ENCODE data around the gene RNF144A. TPM values are rescaled to one million over a fixed set of nuclear protein-coding genes. Genes with fewer than 3 reads are reported as not detected.

The RNF144A gene
- total and polyA plus RNA-seq, 2 experiments from 2014 or later: 2.8 to 14.7 TPM

DNA sequence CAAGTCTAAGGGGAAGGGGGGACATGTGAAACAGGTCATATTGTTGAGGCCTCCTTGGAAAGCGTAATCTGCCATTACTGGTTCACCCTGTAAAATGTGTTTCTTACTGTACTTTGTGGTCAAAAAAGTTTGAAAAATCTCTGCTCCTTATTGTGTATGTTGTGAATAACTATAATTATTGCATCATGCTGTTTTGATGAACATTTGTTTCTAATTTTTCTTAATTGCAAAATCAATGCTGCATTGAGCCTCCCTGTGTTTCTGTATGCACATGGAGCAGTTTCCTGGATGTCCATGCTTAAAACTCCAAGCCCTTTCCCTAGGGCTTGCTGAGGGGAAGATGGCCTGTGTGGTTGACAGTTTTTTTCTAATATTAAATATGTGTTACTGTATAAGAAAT is 158.6 kb downstream of the RNF144A start:
- H3K27ac Mint-ChIP-seq: no peak overlapping the region
- H3K4me1 Mint-ChIP-seq: no peaks in the 10 kb centered on the region
- DNase-seq (ENCODE audit: low spot score): no peak
- no peak for ATAC-seq
- no peak for TF ChIP-seq CTCF (conservative IDR thresholded peaks at IDR 0.05; ENCODE audit: low read depth in 2 of 2)
- H3K4me1 ChIP-seq (ENCODE audit: insufficient read depth): no peaks in the 10 kb centered on the region
- no peak overlapping the region for H3K4me2 ChIP-seq
- no peaks in the 10 kb centered on the region for H3K9me3 Mint-ChIP-seq
- no peaks in the 10 kb centered on the region for H3K79me2 ChIP-seq (replicated peaks; ENCODE audit: insufficient read depth)
- no peak overlapping the region for H2AFZ ChIP-seq
- no peak overlapping the region for H3K27ac ChIP-seq (ENCODE audit: low read depth)
- peaks cover 4% of the 10 kb centered on the region; the same call in 2 of the 3 replicates for H3K36me3 Mint-ChIP-seq (ENCODE audit: low read depth)
- 0 out of 2 replicates have a peak, but pooled peaks cover 3% of the 10 kb centered on the region for H3K36me3 ChIP-seq (ENCODE audit: insufficient read depth)
- H3F3A ChIP-seq (replicated peaks; ENCODE audit: low read depth): no peaks in the 10 kb centered on the region
- H3K9me2 ChIP-seq (ENCODE audit: insufficient read depth): 0 out of 2 replicates have a peak, but pooled peaks cover 3% of the 10 kb centered on the region
- H3K27me3 ChIP-seq (ENCODE audit: insufficient read depth): no peaks in the 10 kb centered on the region
- no peaks in the 10 kb centered on the region for H4K20me1 ChIP-seq (replicated peaks; ENCODE audit: insufficient read depth)
- peaks cover 6% of the 10 kb centered on the region for H3K27me3 Mint-ChIP-seq (ENCODE audit: insufficient read depth, low read depth, poor library complexity)
- H3K4me3 ChIP-seq: no peak overlapping the region
- no peak overlapping the region for H3K4me3 Mint-ChIP-seq

DNA sequence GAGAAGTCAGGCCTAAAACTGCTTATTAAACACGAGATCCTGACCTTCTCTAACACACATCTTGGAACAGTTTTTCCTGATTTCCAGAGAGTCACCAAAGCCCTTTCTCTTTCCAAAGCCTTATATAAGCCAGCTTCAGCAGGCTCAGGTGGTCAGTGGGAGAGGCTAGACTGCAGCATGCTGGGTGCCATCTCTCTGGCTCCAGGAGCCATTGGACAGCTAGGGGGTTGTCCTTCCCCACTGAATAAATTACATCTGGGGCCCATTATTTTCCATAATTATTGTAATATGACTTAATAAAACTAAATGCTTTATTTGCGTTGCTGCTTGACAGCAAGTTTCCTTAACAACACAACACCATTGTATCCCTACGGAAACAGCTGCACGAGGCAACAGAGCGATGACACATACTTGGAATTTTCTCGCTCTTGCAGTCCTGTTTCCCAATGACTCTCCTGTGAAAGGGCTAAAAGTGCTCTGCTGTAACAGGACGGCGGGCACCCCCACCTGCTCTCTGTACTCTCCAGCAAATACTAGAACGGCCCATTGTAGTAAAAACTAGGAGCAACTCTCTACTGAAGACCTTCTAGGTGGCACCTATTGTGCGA is 160.6 kb downstream of the RNF144A start:
- Histone ChIP-seq H3K4me1 (ENCODE audit: insufficient read depth) (no peaks in the 10 kb centered on the region), H3K4me3 (no peak overlapping the region), H3K27ac (ENCODE audit: low read depth) (no peak overlapping the region), H3K27me3 (ENCODE audit: insufficient read depth) (no peaks in the 10 kb centered on the region), H3K4me2 (no peak overlapping the region), H2AFZ (no peak overlapping the region), H4K20me1 (replicated peaks; ENCODE audit: insufficient read depth) (no peaks in the 10 kb centered on the region), H3K9me2 (ENCODE audit: insufficient read depth) (no peaks in the 10 kb centered on the region), H3K79me2 (replicated peaks; ENCODE audit: insufficient read depth) (no peaks in the 10 kb centered on the region), H3F3A (replicated peaks; ENCODE audit: low read depth) (no peaks in the 10 kb centered on the region), H3K36me3 (ENCODE audit: insufficient read depth) (no peaks in the 10 kb centered on the region)
- Mint-ChIP-seq H3K27me3 (ENCODE audit: insufficient read depth, low read depth, poor library complexity) (peaks cover 7% of the 10 kb centered on the region), H3K36me3 (ENCODE audit: low read depth) (peaks cover 4% of the 10 kb centered on the region; the same call in 2 of the 3 replicates), H3K27ac (no peak overlapping the region), H3K9me3 (no peaks in the 10 kb centered on the region), H3K4me3 (no peak overlapping the region), H3K4me1 (no peaks in the 10 kb centered on the region)
- ATAC-seq: no peak
- DNase-seq (ENCODE audit: low spot score): no peak
- TF ChIP-seq, protein P1, sequence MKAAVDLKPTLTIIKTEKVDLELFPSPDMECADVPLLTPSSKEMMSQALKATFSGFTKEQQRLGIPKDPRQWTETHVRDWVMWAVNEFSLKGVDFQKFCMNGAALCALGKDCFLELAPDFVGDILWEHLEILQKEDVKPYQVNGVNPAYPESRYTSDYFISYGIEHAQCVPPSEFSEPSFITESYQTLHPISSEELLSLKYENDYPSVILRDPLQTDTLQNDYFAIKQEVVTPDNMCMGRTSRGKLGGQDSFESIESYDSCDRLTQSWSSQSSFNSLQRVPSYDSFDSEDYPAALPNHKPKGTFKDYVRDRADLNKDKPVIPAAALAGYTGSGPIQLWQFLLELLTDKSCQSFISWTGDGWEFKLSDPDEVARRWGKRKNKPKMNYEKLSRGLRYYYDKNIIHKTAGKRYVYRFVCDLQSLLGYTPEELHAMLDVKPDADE (IDR thresholded peaks at IDR 0.05): no peak
- TF ChIP-seq REST (IDR thresholded peaks at IDR 0.05; ENCODE audit: unreplicated experiment) (no peak), STAT1 (IDR thresholded peaks at IDR 0.05; ENCODE audit: unreplicated experiment) (no peak), ZNF331 (CRISPR knock-in tag; IDR thresholded peaks at IDR 0.05; ENCODE audit: low read depth) (no peak), EZH2 (IDR thresholded peaks at IDR 0.05; ENCODE audit: low read depth, unreplicated experiment) (no peak), JUNB (IDR thresholded peaks at IDR 0.05; ENCODE audit: unreplicated experiment) (no peak), POLR2AphosphoS5 (IDR thresholded peaks at IDR 0.05; ENCODE audit: low read depth) (no peak), CTCF (conservative IDR thresholded peaks at IDR 0.05; ENCODE audit: low read depth in 2 of 2) (no peak), NANOG (IDR thresholded peaks at IDR 0.05; ENCODE audit: borderline replicate concordance) (no peak)
